Activated CD8-positive, alpha-beta memory T cell treated with anti-CD3 and anti-CD28 coated beads for 24 hours (primary cell): Measurements from ENCODE around the gene OR51A2.
"Not testable (repeated sequence)": the region's sequence is repeated elsewhere in the genome, so short reads cannot be mapped to it uniquely, and the experiment has no call there.

Source experiments
- DNase-seq: peaks from one replicate; pipeline ENCODE4 v3.0.0-alpha.2; 2020

OR51A2 gene, protein sequence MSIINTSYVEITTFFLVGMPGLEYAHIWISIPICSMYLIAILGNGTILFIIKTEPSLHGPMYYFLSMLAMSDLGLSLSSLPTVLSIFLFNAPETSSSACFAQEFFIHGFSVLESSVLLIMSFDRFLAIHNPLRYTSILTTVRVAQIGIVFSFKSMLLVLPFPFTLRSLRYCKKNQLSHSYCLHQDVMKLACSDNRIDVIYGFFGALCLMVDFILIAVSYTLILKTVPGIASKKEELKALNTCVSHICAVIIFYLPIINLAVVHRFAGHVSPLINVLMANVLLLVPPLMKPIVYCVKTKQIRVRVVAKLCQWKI

DNA sequence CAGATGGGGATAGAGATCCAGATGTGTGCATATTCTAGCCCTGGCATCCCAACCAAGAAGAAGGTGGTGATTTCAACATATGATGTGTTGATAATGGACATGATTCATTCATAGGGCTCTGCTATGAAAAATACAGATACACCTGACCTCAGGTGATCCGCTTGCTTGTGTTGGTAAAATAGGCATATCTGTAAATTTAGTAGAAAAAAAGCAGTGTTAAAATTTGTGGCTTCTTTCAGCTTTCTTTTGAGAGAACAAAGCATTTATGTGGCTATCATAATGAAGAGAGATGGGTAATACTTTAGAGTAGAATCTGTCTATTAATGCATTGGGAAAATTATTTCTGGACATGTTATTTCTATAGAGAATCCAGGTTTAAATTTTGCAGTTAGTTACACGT is at the start of gene OR51A2:
TSS of gene OR51A2 (minus strand) at position 101 of the 400 bp plus-strand sequence. CDS start at position 101, 0 bp downstream.
- not testable (repeated sequence) for DNase-seq

DNA sequence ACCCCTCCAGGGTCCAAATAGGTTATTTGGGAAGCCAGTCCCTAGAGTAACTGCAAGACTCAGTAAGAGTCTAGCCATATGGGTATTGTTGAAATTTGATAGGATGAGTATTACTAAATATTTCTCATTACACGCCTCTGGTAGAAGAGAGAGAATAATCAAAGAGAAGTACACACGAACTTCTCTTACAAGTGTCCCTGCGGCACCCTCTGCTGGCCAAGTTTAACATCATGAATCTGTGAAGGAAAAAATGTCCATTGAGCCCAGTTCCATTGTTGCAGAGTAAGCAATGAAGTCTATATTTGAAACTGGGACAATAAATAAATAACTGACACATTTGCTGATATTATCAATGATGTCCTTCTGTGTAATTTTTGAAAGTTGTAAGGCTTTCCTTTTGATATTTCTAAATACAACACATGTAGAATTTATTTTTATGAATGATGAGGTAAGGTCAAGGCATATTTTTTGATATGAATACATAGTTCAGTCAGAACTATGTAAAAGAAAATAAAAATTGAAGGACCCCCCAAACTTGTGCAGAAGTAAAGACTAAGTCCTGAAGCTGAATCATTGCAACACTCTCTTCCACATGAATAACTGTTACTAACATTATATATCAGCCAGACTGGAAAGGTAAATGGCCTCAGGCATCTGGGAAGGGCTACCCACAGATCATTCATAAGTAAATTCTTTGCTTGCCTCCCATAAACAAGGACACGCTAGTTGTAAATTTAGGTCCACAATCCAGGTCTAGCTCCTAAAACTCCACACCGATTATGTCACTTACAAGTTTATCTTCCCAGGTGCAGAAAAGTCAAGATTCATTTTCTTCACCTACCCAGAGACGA is 49.1 kb upstream of the OR51A2 start:
- no peak for DNase-seq

DNA sequence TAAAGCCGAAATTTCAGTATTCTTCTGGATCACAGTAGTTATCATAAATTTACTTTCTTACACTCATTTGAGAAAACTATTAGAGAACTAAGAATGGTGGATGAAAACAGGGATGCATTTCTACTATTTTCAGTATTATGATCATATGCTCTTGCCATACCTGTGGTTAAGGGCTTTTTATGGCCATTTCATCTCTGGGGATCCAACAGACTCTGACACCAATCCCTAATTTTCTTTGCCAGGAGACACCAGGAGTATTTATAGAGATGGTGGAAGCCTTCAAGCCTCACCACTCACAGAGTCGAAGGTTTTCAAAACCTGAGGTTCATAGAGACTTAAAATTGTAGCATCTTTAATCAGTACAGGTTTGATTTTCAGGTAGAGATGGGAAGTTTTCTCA is 39.0 kb upstream of the OR51A2 start, which contains the start of gene OR51L1:
TSS of gene OR51L1 (plus strand) at position 301 of the 400 bp plus-strand sequence. CDS start 4,132 bp downstream, outside the sequence.
- no peak for DNase-seq

DNA sequence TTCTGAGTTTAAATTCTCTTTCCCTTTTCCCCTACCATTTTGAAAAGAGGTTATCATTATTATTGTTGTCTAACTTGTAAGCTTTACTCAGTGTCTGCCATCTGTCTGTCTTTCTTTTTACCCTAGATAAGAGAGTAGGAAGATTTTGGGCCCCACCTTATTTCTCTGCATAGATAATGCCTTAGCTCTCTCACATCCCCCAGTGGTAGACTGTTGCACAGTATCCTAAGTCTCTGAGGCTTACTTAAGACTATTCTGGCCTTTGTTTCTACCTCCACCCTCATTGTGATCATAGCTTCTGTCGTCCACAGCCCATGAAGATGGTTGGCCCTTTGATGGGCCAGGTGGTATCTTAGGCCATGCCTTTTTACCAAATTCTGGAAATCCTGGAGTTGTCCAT is 35.5 kb upstream of the OR51A2 start:
- no peak for DNase-seq

DNA sequence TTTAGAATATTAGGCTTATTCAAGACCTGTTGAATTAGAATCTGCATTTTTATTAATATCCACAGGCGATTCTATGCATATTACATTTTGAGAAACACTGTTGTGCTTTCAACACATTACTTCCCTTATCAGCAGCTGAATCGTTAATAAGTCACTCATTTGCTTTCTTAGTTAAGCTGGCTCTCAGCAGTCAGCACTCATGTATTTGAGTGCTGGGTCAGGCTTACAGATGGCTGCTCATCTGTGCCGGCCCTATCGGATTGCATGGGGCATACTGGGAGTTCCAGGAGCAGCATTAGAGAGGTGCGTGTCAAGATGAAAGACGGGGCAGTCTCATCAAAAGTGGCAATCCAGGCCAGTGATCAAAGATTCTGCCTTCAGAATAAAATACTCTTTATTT is 28.3 kb upstream of the OR51A2 start:
- DNase-seq, result no peak

DNA sequence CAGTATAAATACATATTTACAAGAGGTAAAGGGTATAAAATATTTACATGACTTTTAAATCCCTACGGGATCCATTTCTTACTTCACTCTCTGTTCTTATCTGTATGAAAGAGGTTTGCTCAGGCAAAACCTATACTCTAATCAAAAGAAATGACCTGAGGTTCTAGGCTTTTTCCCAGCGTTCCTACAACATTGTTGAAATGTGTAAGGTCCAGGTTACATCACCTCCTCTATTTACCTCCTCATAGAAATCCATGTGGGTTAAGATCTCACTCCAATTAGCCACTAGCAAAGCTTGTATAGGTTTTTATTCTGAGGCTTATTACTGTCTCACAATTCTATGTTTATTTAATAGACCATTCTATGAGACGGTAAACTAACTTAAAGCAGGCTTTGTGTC is 27.2 kb upstream of the OR51A2 start:
- no peak for DNase-seq

DNA sequence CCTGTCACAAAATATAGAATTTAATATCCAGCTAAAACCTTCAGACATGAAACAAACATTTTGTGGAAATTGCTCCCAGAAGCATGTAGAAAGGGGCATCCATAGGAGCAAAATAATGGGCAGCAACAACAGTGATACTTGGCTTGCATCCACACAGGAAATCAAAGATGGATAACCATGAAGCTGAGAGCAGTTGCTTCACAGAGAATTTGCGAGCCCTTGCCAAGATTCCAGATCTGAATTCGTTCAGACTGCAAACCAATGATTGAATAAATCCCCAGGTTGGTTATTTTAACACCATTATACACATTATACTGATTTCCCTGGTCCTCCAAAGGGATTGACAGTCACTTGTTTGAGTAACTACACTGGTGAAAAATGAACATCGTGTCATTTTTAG is 23.5 kb upstream of the OR51A2 start:
- no peak for DNase-seq

DNA sequence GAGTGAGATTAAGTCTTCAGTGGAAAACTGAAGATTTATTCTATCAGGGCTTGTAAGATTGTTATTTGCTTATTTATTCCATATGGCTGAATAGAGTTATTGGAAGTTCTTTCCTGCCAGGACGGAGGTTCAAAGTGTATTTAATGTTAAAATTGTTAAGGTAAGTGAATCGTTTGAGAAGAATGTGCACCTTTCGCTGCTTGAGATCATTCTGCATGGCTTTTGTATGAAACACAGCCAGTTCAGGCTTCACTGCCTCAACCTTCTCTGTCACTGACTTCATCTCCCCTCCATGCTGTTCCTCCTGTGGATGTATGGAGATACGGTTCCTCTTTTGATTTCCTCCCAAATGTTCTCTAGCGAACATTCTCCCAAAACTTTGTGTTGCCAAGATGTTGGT is 19.9 kb upstream of the OR51A2 start:
- no peak for DNase-seq

DNA sequence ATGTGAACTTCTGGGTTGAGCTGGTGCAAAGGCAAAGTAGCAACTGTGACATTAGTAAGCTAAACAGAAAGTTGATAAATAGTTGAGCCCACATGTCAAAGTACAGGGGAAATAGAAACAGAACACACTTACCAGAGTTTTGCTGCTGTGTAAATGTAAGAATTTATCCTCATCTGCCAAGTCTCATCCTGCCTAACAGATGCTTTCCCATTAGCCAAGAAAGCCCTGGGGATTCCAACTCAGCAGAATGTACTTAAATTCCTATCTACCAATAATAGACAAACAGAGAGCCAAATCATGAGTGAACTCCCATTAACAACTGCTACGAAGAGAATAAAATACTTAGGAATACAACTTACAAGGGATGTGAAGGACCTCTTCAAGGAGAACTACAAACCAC is 7.3 kb upstream of the OR51A2 start:
- no peak for DNase-seq

DNA sequence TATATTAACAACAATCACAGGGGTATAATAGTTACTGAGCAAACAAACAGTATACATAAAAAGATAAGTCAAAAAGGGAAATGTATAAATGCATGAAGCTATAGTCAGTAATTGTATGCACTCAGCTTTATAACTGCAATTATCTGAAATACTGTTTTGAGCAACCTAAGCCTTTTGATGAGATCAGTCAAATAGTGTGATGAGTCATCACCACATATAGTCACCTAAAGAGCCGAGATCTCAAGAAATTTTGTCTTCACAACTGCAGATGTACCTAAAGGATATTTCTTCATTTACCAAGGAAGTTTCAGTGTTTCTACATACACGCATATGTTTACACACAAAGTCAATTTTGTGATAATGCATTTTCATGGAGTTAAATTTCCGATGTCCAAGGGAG is 5.4 kb upstream of the OR51A2 start:
- no peak for DNase-seq

DNA sequence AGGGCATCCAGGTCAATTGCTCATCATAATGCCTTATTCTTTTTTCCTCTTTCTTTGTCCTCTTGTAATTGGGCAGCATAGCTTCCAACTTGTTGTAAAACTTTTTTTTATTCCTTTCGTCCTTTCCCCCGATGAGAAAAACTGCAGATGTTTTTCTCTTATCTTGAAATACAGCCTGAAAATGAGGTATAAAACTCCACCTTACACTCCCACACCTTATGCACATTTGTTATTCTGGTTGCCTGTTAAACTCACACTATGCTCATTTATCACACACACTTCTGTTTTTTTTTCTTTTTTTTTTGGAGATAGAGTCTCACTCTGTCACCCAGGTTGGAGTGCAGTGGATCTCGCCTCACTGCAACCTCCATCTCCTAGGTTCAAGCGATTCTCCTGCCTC is 1.9 kb upstream of the OR51A2 start:
- no peak for DNase-seq

DNA sequence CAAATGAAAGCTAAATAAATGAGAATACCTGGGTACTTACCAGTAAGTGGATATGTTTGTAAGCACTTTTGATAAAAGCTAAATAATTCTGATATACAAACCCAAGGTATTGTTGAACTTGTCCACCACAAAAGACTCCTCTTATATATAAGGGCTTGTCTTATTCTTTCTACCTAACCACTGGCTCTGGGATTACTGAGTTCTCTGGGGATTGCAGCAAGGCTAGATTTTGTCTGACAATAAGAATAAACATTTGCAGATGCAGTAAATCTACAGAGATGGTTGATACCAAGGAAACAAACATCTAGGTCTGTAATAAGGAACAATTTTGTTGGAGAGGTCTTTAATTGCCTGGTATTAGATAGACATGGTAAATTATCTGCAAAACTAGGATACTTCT is 8.0 kb downstream of the OR51A2 start, which contains the start of gene OR51A4:
TSS of gene OR51A4 (minus strand) at position 101 of the 400 bp plus-strand sequence. CDS start 505 bp downstream, outside the sequence.
- DNase-seq, result no peak

DNA sequence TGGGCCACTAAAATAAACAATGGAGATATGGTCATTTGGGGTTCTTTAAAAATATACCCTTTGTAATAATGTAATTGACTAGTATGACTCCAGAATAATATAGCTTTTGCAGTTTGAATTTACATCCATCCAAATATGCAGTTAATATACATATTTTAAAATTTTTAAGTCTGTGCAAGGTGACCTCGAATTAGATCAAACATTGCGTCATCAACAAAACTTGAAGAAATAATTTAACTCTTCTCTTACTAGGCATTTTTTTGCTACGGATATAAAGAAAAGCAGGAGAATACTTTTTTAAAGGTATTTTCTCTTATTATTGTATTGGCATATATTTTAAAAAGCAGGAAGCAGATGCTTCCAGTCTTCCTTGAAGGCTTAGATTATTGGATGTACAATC is 18.8 kb downstream of the OR51A2 start:
- DNase-seq, result no peak

DNA sequence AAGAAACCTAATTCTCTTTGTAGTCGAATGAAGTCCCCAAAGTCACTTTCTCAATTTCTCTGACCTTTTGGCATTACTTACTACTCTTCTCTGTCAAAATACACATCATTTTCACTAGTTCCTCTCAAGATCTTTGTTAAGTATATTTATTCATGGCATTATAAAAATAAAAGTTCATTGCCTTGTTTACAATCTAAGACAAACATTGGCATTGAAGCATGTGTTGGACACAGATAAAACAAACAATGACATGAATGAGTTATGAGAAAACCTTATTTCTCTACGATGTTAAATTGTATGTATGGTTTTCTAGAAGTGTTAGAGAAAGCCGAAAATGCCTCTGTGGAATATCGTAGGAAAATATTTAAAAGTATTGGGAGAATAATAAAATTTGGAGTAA is 22.8 kb downstream of the OR51A2 start:
- no peak for DNase-seq

DNA sequence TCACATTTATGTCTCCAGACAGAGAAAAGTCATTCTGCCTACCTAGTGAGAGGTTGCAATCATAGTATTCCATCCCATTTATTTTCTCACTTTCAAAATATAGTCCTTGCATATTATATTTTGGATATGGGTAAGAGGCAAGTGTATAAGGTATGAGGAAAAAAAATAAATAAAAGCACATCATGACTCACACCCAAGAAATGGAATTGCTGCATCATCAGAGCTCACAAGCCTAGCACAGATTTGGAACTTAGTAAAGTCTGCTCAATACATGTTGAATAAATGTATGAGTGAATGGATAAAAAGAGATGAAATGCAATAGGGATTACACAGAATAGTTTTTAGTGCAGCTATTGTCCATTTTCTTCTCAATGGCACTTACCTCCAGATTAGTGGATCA is 28.9 kb downstream of the OR51A2 start:
- no peak for DNase-seq

DNA sequence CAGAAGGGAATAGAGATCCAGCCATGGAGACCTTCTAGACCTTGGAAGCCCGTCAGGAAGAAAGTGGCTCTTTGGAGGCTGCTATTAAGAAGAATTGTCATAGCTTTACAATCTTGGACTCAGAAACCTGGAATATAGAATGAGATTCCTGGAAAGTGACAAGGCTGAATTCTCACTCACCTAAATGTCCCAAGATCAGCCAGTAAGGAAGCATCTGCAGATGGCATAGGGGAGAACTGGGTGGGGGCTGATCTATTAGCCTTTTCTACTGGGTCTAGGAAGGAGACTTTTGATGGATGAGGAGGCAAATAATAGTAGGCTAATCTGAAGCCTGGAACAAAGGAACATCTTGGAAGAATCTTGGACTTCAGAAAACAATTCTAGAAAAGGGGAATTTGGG is 31.3 kb downstream of the OR51A2 start, which contains the start of gene OR51G1:
TSS of gene OR51G1 (minus strand) at position 101 of the 400 bp plus-strand sequence. CDS start at position 101, 0 bp downstream.
- DNase-seq, result no peak

DNA sequence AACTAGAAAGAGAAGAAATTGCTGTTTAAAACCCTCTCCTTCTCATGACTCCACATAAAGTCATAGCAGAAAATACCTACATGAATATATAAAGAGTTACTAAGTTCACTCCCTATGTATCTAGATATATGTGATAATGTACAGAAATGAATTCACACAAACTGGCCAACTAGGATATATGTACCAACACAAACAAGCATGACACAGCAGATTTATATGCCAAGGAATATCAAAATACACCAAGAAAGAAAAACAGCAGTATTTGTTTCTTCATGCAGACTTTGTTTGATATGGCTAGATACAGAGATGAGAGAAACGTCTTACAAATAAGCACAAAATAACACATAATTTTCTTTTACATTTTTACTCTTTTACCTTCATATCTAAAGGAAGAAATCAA is 33.2 kb downstream of the OR51A2 start:
- no peak for DNase-seq

DNA sequence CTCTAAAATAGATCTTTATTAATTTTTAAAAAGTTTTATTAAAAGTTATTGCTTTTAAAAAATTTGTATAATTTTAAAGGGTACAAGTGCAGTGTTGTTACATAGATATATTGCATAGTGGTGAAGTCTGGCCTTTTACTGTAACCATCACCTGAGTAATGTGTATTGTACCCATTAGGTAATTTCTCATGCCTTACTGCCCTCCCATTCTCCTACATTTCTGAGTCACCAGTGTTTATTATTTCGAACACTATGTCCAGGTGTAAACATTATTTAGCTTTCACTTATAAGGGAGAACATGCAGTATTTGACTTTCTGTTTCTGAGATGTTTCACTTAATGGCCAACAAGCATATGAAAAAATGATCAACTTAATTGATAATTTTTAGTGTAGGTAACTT is 33.7 kb downstream of the OR51A2 start:
- DNase-seq, result no peak

DNA sequence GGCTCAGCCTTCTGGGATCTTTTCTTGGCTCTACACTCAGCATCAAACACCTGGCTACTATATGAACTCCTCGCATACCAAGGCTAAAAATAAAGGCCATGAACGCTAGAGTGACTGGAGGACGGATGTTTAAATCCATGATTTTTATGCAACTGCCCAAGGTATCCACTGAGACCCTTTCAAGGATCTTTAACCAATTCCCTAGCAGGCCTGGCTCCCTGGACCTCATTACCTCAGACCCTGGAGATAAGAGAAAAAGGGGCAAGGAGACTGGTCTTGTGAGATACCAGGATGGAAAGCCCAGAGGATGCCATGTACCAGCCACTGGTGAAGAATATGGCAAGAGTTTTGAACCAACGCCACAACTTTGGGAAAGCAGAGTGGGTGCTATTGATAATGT is 36.3 kb downstream of the OR51A2 start, which contains the start of gene OR51G2:
TSS of gene OR51G2 (minus strand) at position 101 of the 400 bp plus-strand sequence. CDS start 3,687 bp downstream, outside the sequence.
- DNase-seq, result no peak

DNA sequence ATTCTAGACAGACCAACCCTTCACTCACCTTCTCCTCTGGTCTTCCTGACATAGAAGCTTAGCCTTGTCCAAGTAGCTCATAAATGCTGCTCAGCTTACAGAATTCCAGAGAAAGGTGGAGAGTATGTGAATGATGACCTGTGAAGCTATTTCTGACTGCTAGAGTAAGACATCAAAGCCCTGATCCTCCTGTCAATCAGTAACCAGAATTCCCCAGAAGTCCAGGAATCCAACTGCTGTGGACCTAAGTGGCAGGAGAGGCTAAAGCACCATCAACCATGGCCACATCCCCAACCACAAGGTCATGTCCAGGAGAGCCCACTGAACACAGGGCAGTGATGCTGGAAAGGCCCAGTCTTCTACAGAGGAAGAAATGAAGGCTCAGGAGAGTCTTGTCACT is 38.9 kb downstream of the OR51A2 start:
- no peak for DNase-seq
